DMS79 (cell line): Measurements from ENCODE around the gene DAPK2.
"Not testable (repeated sequence)": the region's sequence is repeated elsewhere in the genome, so short reads cannot be mapped to it uniquely, and the experiment has no call there.

Experiments used
- DNase-seq: peaks from one replicate; lab custom pipeline; 2025; lab: John Stamatoyannopoulos, UW

DAPK2 gene

DNA sequence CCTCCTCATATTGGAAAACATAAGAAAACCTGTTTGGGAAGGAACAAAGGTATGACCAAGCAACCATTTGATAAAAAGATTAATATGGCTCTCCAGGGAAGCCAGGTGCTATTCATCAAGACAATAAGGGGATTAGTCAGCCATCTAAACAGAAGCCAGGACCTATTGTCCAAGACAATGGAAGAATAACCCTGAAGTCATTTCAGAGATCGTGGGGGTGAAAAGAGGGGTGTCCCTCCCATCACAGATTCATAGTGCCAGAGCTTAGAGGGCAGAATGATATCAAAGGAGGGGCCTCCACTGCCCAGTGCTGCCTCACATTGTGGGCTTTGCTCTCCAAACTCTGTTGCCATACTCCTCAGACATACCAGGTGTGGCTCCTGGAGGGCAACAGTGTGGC lies 73.5 kb downstream of the DAPK2 start:
- no peak for DNase-seq

DNA sequence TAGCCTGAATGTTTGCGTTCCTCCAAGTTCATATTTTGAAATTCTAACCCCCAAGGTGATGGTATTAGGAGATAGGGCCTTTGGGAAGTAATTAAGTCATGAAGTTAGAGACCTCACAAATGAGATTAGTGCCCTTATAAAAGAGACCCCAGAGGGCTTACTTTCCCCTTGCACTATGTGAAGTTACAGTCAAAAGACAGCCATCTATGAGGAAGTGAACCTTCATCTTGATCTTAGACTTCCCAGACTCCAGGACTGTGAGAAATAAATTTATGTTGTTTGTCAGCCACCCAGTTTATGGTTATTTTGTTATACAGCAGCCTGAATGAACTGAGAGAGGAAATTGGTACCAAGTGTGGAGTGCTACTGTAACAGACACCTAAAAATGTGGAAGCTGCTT lies 74.4 kb downstream of the DAPK2 start:
- DNase-seq: no peak

DNA sequence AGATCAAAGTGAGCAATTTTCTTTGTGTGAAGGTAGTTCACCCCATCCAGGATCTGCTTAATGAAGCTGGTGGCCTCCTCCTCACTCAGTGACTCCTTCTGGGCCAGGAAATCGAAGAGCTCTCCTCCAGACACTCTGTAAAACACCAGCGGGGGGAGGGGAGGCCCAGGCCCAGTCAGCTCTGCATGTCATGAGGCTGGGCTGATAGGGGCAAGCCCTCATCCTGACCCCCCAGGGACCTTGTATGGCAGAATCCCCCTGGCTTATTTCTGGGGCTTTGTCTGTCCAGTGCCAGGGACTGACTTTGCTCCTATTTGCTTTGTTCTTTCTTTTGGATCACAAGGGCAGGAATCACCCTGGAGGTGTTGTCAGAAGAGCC lies 74.9 kb downstream of the DAPK2 start:
- DNase-seq: no peak

DNA sequence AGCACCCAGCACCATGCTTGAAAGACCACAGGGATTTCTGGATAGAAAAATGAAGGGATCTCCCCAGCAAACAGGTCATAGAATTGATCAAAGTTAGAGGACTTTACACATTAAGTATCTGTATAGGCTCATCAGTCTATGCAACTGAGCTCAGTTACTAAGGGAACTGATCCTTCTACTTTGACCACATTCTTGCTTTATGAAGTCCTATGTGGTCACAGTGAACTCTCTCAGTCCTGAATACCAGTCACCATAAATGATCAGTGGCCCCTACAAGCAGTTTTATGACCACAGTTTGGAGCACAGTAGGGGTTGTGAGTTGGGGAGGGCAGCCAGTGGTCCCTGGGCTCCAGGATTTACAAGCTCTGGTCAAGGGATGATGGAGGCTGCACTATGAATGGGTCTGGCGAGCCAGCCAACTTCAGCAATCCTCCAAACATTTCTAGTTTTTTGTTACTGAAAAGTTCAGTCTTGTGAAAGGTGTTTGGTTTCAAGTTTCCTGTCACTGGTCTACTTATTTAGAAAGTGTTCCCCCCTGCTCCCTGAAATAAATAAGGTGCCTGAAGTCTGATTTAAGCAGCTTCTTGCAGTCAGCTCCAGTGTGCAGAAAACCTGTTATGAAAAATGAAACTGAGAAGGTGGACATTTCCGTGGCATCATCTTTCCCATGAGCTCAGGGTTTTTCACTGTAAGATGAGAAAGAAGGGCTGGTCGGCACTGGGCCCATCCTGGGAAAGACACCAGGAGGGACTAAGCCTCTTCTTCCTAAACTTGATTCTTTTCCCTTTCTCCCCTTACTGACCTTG lies 75.5 kb downstream of the DAPK2 start:
- DNase-seq: no peak

DNA sequence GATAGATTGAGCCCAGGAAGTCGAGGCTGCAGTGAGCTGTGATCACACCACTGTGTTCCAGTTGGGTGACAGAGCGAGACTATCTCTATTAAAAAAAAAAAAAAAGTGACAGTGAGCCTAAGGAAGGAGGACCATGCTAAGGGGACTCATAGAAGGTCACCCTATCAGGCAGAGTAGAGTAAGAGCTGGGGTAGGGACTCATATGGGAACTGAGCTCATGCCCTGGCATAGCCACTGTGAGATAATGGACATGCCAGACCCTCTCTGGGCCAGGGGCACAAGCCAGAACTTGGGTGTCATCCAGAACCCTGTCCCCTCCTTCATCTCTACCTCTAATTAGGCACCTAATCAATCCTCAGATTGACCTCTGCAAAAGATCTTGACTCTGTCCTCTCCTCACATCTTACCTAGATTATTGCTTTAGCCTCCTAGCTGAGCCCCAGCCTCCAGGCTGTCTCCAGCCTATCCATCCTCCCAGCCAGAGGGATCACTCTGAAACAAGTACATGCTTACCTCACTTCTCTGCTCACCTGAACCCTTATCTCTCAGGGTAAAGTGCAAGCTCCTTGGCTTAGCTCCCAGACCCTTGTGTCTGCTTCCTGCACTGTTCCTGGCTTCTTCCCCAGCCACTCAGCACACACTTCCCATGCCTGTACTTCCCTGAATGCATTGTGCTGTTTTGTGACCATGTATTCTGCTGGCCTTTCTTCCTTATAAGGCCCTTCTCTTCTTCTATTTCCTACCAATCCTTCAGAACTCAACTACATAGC lies 76.4 kb downstream of the DAPK2 start:
- peak; percentile 17 for DNase-seq

DNA sequence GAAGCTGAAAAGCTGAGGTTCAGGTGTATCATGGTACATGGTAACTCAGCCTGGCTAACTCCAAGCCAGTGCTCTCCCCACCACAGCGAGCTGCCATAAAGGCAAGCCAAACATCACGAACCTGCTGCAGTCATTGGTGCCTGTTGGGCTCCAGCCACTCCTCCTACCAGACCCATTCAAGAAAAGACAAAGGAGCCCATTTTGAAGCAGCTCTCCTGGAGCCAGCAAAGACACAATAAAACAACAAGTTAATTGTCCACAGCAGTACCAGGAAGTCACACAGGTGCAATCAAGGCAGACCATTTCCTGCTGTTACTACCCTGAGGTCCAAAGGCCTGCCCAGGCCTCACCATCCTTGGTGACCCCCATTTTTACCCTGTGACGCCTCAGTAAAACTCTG lies 77.6 kb downstream of the DAPK2 start:
- no peak for DNase-seq

DNA sequence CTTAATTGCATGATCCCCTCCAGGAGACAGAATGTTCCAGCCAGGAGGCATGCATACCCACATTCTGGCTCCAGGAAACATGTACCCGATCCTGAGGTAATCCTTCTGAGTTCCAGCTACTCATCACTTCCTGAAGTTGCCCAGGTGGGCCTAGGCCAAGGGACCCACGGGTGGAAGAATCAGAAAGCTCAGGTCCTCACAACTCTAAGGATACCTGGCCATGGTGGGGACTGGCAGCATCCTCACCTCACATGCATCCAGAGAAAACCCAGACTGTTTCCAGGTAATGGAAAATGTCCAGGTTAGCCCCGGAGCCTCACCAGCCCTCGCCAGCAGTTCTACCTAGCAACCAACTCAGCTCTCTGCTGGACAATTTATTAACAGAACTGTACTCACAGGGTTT lies 78.2 kb downstream of the DAPK2 start:
- no peak for DNase-seq

DNA sequence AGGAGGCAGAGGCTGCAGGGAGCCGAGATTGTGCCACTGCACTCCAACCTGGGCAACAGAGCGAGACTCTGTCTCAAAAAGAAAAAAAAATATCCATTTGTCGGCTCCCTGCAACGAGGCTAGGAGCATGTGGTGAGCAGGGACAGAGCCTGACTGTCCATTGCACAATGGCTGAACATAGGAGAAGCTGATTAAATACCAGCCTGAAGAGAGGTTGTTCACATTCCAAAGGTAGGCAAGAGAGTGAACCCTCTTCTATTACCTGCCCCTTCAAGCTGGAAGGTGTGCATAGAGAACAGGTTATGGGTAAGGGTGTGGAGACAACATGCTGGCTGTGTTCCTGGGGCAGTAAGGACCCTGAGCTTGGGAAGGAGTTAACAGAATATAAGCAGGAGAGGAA lies 78.7 kb downstream of the DAPK2 start:
- no peak for DNase-seq

DNA sequence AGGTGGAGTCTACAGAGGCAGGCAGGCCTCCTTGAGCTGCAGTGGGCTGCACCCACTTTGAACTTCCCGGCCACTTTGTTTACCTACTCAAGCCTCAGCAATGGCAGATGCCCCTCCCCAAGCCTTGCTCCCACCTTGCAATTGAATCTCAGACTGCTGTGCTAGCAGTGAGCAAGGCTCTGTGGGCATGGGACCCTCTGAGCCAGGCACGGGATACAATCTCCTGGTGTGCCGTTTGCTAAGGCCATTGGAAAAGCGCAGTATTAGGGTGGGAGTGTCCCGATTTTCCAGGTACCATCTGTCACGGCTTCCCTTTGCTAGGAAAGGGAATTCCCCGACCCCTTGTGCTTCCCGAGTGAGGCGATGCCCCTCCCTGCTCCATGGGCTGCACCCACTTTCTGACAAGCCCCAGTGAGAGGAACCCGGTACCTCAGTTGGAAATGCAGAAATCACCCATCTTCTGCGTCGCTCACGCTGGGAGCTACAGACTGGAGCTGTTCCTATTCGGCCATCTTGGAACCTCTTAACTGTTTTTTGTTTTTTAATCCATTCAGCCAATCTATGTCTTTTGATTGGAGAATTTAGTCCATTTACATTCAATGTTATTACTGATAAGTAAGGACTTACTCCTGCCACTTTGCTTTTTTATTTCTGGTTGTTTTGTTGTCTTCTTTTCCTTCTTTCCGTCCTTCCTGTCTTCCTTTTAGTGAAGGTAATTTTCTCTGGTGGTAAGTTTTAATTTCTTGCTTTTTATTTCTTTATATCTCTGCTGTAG lies 83.2 kb downstream of the DAPK2 start:
- not testable (repeated sequence) for DNase-seq

DNA sequence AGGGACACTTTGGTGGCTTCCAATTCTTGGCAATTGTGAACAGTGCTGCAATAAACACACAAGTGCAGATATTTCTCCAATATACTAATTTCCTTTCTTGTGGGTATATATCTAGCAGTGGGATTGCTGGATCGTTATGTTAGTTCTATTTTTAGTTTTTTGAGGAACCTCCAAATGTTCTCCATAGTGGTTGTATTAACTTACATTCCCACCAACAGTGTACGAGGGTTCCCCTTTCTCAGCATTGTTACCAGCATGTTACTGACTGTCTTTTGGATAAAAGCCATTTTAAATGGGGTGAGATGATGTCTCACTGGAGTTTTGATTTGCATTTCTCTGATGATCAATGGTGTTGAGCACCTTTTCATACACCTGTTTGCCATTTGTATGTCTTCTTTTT lies 92.8 kb downstream of the DAPK2 start:
- DNase-seq: no peak

DNA sequence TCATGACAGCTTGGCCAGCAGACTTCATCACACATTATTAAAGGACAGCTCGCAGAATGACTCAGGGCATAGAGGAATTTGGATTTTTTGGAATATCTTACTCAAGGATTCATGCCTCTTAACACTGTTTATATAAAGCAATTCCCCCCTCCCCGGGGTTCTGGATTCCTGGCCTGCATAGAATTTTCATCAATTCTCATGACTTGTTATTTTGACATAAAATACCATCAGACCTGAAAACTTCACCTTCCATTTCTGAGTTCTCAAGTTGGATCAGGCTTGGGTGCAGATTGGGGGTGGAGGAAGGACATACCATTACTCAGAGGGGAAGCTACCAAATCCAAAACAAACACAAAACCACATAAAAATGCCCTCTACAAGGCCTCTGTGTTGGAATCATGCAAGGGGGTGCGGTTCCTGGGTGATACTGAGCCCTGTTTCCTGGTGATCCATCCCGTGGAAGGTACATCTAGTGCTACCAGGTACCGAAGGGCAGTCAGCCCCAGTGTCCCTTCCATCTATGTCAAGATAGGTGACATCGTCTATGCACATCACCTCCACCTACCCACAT lies 95.3 kb downstream of the DAPK2 start:
- no peak for DNase-seq

DNA sequence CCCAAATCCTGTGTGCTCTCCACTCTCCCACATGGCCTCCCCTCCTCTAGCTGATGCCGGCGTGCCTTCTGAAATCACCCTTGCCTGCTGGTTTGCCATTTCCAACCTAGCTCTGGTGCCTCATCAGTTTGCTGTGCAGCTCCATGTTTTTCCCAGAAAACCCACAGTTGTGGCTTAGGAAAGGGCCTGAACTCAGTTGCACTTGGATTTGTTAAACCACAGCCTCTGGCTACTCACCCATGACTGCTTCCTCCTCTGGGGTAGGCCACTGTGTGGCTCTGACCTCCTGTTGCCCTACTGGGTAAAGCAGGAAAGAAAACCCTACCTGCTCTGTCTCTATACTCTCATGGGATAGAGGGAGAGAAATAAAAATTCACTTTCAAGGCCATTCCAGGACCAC lies 97.3 kb downstream of the DAPK2 start:
- DNase-seq: no peak

DNA sequence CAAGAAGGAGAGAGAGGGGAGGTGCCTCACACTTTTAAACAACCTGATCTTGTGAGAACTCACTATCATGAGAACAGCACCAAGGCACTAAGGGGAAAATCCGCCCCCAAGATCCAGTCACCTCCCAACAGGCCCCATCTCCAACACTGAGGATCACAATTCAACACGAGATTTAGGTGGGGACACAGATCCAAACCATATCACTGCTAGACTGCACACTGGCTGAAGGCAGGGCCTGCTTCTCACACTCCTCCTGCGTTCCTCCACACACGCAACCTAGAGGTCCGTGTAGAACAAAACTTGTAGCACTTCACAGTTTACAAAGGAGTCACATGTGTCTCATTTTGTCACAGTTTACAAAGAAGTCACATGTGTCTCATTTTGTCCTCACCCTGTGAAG lies 97.8 kb downstream of the DAPK2 start:
- DNase-seq: no peak

DNA sequence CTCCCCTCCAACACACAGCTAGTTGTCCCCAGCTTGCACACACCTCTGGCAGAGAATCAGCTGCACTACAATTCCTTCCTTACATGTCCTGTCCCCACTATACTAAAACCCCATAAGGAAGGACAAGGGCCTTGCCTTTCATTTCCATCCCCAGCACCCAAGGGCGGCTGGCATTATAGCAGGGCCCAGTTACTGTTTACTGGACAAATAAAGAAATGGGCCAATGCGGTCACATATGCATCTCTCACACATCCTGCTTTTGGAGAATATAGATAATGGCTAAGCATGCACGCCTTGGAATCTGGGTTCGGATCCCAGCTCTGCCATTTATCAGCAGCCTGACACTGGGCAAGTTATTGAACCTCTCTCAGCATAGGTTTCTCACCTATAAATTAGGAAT lies 99.1 kb downstream of the DAPK2 start:
- no peak for DNase-seq

DNA sequence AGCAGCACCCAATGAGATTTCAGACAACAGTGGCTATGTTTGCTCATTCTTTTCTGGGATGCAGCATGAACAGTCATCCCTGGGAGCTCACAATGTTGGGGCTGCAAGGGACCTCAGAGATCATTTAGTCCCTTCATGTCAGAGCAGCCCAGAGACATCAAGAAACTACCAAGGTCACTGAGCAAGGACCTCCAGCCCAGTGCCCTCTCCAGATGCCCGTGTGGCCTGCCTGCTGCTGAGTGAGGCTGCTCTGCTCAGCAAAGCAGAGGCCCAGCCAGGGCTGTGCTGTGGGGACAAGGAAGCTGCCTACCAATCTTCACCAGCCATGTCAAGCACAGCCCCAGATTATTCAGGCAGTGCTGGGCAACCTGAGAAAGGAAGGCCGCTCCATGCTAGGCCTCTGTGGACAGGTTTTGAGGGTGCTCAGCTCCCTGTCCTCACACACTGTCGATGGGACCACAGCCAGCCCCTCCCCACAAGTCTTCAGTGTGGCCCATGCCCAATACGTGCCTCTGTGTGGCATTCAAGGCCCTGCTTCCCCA lies 99.7 kb downstream of the DAPK2 start:
- no peak for DNase-seq

DNA sequence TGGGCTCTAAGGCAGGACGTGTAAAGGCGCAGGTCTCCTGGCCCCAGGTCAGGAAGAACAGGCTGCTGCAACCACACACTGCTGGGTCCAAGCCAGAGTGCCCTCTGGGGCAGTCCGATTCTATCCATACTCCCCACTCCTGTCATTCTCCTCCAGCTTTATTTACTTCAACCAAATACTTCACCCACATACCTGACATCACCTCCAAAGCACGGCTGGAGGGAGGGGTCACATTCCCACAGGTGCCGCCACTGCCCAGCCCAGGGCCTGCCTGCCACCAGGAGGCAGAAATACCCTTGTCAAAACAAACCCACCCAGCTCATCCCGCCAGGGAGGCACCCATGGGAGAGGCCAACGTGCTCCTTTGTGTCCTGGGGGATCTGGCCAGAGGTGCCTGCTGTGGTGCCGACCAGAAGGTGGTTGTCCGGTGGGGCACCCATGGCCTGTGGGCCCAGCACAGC lies 100.4 kb downstream of the DAPK2 start:
- no peak for DNase-seq

DNA sequence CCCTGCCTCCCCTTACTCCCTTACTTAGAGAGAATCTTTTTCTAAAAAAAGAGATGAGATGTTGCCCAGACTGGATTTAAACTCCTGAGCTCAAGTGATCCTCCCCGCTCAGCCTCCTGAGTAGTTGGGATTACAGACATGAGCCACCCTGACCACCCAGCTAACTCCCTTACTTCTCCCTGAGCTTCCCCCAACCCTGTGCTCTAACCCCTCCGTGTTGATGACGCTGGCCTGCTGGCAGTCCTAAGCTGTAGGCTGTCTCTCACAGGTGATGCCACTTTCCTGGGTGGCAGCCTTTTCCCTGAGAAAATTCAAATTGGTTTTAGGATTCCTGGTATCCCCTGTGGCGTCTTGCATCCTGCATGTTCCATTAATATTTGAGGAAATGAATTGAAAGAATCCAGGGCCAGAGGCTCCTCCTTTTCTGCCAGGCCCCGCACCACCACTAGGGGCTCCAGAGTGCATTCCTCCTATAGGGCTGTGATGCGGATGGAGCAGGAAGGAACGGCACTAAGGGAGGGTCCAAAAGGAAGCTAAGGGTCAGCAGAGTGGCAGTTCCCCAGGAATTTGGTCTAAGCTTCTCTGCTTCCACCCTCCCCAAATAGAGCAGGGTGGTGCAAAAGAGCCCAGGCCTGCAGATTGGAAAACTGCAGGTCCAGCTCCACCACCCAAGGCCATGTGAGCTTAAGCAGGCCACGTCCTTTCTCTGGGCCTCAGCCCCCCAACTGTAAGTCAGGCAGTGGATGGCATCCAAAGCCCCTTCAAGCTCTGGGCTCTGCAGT lies 101.1 kb downstream of the DAPK2 start:
- no peak for DNase-seq

DNA sequence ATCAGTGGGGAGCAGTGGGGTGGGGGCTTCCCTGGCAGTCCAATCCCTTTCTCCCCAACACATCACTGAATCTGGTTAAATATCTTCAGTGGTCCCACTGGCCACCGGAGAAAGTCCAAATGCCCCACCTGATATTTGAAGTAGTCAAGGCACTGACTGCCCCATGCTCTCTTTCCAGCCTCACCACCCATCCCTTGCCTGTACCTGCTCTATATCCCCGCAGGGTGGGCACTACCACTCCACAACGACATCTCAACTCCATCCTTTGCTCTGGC lies 101.7 kb downstream of the DAPK2 start:
- no peak for DNase-seq

DNA sequence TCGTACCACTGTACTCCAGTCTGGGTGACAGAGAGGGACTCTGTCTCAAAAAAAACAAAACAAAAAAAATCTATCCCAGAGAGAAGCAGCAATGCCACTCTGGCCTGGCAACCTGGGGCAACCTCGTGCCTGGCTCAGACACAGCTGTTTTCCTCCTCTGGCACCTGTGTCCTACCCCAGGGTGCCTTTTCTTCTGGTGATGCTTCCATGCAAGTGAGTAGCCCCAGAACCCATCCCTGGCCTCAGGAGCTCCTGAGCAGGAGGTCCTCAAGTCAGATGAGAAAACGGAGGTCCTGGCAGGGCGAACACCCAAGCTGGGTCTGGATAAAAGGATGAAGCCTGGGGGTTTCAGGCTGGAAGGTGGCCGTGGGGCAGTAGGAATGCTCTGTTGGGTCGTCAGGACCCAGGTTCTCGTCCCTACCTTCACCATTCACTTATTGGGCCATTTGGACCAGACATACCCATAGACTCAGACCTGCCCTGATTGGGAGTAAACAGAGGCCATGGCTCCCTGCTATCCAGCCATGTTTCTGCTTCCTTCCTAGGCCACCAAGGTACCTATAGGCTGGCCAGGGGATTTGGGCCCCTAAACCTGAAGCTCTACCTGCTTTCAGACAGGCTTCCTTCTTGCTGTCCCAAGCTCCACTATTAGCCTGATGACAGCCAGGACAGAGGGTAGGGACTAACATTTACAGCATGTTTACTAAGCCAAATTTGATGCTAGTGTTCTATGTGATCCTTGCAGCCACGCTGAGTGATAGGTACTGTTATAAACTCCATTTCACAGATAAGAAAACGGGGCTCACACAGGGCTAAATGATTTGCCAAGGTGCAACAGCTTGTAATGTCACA lies 102.2 kb downstream of the DAPK2 start:
- DNase-seq: no peak

DNA sequence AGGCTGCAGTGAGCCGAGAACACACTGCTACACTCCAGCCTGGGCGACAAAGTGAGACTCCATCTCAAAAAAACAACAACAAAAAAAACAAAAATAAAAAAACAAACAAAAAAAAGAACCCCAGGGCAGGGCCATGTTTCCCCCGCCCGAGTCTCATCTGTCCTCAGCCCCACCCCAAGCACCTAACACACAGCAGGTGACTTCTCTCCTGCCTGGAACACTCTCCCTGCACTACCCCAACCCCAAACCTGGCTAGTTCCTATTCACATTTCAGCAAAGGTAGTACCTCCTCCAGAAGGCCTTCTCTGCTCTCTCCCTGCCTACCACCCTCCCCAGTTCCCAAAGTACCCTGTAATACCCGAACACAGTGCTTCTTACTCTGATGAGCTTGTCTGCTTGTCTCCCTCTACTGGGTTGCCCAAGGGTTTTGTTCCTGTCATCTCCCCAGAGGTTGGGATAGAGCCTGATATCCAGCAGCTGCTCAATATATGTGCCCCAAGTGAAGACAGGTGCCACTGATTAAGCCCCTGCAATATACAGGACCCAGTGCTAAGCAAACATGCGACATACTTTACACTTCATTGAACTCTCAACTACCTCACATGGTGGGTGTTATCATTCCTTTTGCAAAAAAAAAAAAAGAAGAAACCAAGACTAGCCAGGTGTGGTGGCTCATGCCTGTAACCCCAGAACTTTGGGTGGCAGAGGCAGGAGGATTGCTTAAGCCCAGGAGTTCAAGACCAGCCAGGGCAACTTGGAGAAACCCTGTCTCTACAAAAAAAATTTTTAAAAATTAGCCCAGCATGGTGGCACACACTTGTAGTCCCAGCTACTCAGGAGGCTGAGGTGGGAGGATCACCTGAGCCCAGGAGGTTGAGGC lies 103.6 kb downstream of the DAPK2 start:
- no peak for DNase-seq
